ENCODE measurements around the gene NFATC1. TPM values are rescaled to one million over a fixed set of nuclear protein-coding genes. Genes with fewer than 3 reads are reported as not detected.
A peak's percentile ranks its signal among the peaks of the same experiment; 100 is the strongest.

NFATC1 gene
- polyA plus RNA-seq, 2 of the 4 experiments (the other 2 are of a cell fraction): 0.52 to 1.7 TPM

GRCh38 chr18:79501006-79501405 lies 105.3 kb downstream of the NFATC1 start:
- 33% methylated on average over 4 of the region's 4 CpGs for WGBS (ENCODE audit: missing lambda C conversion rate)

DNA sequence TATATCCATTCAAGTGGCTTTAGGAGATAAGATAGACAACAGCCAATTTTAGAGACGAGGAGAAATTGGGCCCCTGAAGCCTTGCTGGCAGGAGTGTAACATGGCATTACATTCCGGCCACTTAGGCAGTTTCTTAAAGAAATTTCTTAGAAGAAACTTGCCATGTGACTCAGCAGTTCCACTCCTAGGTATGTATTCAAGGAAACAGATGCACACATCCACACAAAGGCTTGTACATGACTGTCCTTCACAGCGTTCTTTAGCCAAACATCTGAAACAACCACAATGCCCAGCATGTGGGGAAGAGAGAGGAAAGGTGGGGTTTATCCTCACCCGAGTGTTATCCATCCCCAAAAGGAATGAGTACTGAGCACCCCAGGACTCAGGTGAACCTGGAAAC lies 107.1 kb downstream of the NFATC1 start:
- ChIA-PET POLR2A (no interaction called here), CTCF (no interaction called here)
- TF ChIP-seq ZFP36 (IDR thresholded peaks at IDR 0.05; ENCODE audit: borderline replicate concordance, partially characterized antibody): no peak
- no peak for TF ChIP-seq HOXA7 (CRISPR knock-in tag; IDR thresholded peaks at IDR 0.05)
- no peak for TF ChIP-seq HDAC2 (IDR thresholded peaks at IDR 0.05)
- TF ChIP-seq JUN (IDR thresholded peaks at IDR 0.05): no peak
- no peak for TF ChIP-seq RNF2 (IDR thresholded peaks at IDR 0.05; ENCODE audit: borderline replicate concordance, low read depth)
- no peak for TF ChIP-seq CBX2 (IDR thresholded peaks at IDR 0.05; ENCODE audit: borderline replicate concordance, low read depth)
- TF ChIP-seq HMGXB4 (CRISPR knock-in tag; IDR thresholded peaks at IDR 0.05; ENCODE audit: borderline replicate concordance): no peak
- TF ChIP-seq, protein P1, sequence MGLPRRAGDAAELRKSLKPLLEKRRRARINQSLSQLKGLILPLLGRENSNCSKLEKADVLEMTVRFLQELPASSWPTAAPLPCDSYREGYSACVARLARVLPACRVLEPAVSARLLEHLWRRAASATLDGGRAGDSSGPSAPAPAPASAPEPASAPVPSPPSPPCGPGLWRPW (IDR thresholded peaks at IDR 0.05): no peak
- TF ChIP-seq MAX (IDR thresholded peaks at IDR 0.05): no peak
- TF ChIP-seq POLR2A (IDR thresholded peaks at IDR 0.05; ENCODE audit: low read length): no peak
- TF ChIP-seq, protein P2, sequence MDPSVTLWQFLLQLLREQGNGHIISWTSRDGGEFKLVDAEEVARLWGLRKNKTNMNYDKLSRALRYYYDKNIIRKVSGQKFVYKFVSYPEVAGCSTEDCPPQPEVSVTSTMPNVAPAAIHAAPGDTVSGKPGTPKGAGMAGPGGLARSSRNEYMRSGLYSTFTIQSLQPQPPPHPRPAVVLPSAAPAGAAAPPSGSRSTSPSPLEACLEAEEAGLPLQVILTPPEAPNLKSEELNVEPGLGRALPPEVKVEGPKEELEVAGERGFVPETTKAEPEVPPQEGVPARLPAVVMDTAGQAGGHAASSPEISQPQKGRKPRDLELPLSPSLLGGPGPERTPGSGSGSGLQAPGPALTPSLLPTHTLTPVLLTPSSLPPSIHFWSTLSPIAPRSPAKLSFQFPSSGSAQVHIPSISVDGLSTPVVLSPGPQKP (IDR thresholded peaks at IDR 0.05; ENCODE audit: low read depth, low read length): no peak
- no peak for TF ChIP-seq SMC3 (IDR thresholded peaks at IDR 0.05)
- no peak for TF ChIP-seq ATOH8 (CRISPR knock-in tag; IDR thresholded peaks at IDR 0.05; ENCODE audit: low read depth)
- no peak for TF ChIP-seq RFX5 (IDR thresholded peaks at IDR 0.05)
- no peak for TF ChIP-seq NPAS2 (CRISPR knock-in tag; IDR thresholded peaks at IDR 0.05; ENCODE audit: borderline replicate concordance)
- TF ChIP-seq NFE2L2 (conservative IDR thresholded peaks at IDR 0.05; ENCODE audit: low read length): no peak
- TF ChIP-seq USF2 (IDR thresholded peaks at IDR 0.05): no peak
- FAIRE-seq (no peak), DNase-seq (ENCODE audit: low read depth in 1 of 2, low spot score in 1 of 2) (no peak), ATAC-seq (no peak)
- H3K27ac ChIP-seq: no peak overlapping the region
- no peak overlapping the region for H3K4me3 ChIP-seq
- WGBS (ENCODE audit: missing lambda C conversion rate): 45% methylated on average over 4 of the region's 4 CpGs
- no peaks in the 10 kb centered on the region for H3K9me3 ChIP-seq
- no peak overlapping the region for H3K4me2 ChIP-seq
- H3K4me1 ChIP-seq: no peaks in the 10 kb centered on the region

More at GRCh38 chr18:79501006-79501405, 105.3 kb downstream of the NFATC1 start:
- FAIRE-seq (no peak), DNase-seq (ENCODE audit: low read depth in 1 of 2, low spot score in 1 of 2) (no peak), ATAC-seq (no peak)
- TF ChIP-seq ZC3H11A (IDR thresholded peaks at IDR 0.05) (no peak), CHD4 (IDR thresholded peaks at IDR 0.05; ENCODE audit: borderline replicate concordance) (no peak), USF2 (IDR thresholded peaks at IDR 0.05) (peak; percentile 49; the same call in 1 of the 2 replicates)
- Histone ChIP-seq H3K4me1 (no peaks in the 10 kb centered on the region), H3K4me3 (no peak overlapping the region), H3K9me3 (no peaks in the 10 kb centered on the region), H3K27ac (no peak overlapping the region), H3K4me2 (no peak overlapping the region)
- ChIA-PET CTCF (no interaction called here), POLR2A (no interaction called here)
